ENCODE data around the gene SUFU.

SUFU gene

GRCh38 chr10:102552533-102552932, 48.8 kb downstream of the SUFU start:
- no peak for DNase-seq (ENCODE audit: low read depth)

GRCh38 chr10:102553771-102554170, 50.0 kb downstream of the SUFU start:
- no peak for DNase-seq (ENCODE audit: low read depth)

- DNase-seq (ENCODE audit: low read depth): no peak
Measured at GRCh38 chr10:102554531-102554930, 50.8 kb downstream of the SUFU start.

DNA sequence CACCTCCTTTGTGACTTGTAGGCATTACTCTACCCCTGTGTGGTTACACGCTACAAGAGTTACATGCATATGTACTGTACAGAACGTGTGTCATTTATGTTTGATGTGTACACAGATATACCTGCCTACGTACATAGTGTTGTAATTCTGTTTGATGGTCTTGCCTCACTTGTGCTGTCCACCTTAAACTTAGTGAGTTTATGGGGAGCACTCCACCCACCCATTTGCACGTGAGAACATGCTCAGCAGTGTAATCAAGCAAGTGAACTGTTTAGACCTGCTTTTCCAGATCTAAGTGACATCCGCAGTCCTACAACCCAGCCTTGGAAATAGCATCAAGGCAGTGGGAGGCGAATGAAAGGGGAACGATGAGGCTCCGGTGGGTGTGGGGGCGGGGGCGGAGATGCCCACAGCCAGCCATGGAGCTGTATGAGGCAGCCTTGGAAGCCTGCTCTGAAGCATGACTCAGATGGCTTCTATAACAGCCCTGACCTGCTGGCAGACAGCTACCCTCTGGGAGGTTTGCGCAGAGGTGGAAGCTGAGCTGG, 52.1 kb downstream of the SUFU start:
- DNase-seq (ENCODE audit: low read depth): no peak

- DNase-seq (ENCODE audit: low read depth): no peak
Measured at GRCh38 chr10:102557569-102557968, 53.8 kb downstream of the SUFU start.

DNA sequence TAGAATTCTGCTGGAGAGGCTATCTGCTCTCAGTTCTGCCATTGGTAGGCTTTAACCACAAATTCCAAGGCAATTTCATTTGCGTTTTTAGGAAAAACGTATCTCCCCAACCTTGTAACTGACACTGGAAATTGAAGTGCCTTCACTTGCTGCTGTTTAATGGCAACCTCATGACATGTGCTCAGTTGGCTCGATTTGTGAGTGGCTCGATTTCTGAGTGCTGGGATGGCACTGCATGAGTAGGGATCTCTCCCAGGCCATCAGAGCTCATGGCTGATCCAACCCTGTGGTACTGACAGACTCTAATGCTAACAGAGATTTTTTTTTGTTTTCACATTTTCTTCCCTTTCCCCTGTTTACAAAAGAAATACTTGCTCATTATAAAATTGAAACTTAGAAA, 56.0 kb downstream of the SUFU start:
- DNase-seq (ENCODE audit: low read depth): no peak

DNA sequence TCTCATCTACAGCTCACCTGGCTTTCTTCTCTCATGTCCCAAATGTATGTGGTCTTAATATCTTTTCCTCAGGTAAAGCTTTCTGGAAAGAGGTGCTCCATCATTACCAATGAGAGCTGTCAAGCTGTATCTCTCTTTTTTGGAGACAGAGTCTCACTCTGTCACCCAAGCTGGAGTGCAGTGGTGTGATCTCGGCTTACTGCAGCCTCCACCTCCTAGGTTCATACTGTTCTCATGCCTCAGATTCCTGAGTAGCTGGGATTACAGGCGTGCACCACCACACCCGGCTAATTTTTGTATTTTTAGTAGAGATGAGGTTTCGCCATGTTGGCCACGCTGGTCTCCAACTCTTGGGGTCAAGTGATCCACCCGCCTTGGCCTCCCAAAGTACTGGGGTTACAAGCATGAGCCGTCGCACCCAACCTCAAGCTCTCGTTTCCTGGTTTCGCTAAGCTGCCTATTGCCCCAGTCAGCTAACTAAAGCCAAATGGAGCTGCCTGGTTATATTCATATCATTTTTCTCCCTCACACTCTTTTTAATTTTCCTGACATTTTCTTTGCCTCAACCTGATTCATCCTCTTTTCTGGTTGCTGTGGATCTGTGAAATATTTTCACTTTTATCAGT, 60.5 kb downstream of the SUFU start:
- DNase-seq (ENCODE audit: low read depth): no peak

DNA sequence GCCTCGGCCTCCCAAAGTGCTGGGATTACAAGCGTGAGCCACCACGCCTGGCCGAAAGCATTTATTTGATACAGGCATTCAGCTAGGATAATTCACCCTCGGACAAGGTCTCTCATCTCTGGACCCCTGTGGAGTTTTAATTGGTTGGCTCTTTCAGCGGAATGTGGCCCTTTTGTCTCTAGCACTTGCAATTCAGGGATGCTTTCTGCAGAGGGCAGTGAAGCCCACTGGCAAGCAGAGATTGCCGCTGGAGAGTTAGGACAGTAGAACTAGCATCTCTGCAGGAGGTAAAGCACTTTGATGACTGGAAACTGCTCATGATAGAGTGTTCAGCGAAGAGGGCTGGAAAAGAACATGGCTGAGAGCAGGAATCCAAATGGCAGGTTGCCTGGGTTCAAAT, 62.0 kb downstream of the SUFU start:
- no peak for DNase-seq (ENCODE audit: low read depth)

- DNase-seq (ENCODE audit: low read depth): no peak
Measured at GRCh38 chr10:102578782-102579181, 75.0 kb downstream of the SUFU start.

- DNase-seq (ENCODE audit: low read depth): no peak
Measured at GRCh38 chr10:102579328-102579727, 75.6 kb downstream of the SUFU start.

DNA sequence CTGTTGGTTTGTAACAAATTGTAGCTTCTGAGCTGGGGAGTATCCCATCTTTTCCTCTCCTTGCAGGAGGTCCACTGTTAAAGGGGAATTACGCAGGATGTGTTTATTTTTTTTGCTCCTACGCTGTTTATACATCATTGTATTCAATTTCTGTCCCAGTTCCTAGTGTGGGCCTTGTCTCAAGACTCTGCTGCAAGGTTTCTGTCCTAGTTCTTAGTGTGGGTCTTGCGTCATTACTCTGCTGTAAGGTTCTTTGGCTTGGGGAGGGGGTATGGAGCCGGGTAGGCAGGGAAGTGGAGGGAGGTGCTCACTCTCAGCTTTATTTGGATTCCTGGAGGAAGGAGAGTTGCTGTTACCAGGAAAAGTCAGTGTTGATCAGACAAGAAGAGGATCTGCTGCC, 76.5 kb downstream of the SUFU start:
- no peak for DNase-seq (ENCODE audit: low read depth)

GRCh38 chr10:102581401-102581800, 77.6 kb downstream of the SUFU start:
- DNase-seq (ENCODE audit: low read depth): no peak

DNA sequence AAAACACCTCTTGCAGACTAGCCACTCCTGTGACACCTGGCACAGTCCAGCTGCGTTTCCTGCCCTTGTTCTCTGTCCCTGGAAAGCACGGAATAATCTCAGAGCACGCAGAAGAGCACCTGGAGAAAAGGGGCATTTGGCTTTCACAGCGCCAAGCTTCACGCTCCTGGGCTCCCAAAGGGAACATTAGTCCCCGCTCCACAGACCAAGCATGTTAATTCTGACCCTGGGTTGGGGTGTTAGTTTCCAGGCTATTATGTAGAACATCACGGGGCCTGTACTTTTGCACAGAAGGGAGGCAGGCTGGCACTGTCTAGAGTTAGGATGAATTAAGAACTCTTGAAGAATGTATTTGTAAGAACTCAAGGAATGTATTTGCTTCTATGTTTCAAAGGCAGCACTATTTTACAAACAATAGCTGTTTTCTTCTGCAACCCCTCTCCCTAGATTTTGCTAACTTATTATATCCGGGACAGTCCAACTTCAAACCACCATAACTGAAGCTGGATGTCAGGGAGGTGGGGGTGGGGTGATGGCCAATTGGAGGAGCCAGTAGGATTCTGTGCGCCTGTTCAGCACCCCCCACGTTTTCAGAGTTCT, 78.3 kb downstream of the SUFU start:
- no peak for DNase-seq (ENCODE audit: low read depth)

- DNase-seq (ENCODE audit: low read depth): peak; percentile 42
Measured at GRCh38 chr10:102583435-102584417, 80.0 kb downstream of the SUFU start.

- DNase-seq (ENCODE audit: low read depth): no peak
Measured at GRCh38 chr10:102585026-102585425, 81.3 kb downstream of the SUFU start.

DNA sequence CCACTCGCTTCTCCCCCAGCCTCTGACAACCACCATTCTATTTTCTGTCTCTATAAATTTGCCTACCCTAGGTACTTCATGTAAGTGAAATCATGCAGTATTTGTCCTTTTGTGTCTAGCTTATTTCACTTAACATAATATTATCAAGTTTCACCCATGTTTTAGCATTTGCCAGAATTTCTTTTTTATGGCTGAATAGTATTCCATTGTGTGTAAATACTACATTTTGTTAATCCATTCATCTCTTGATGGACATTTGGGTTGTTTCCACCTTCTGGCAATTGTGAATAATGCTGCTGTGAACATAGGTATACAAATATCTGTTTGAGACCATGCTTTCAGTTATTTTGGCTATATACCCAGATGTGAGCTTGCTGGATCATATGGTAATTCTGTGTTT, 83.1 kb downstream of the SUFU start:
- DNase-seq (ENCODE audit: low read depth): no peak

GRCh38 chr10:102588875-102589274, 85.1 kb downstream of the SUFU start:
- DNase-seq (ENCODE audit: low read depth): no peak

GRCh38 chr10:102593074-102593803, 89.5 kb downstream of the SUFU start:
- no peak for DNase-seq (ENCODE audit: low read depth)

GRCh38 chr10:102593804-102594079, 90.0 kb downstream of the SUFU start:
- DNase-seq (ENCODE audit: low read depth): no peak

- no peak for DNase-seq (ENCODE audit: low read depth)
Measured at GRCh38 chr10:102595293-102595692, 91.5 kb downstream of the SUFU start.

GRCh38 chr10:102595897-102596296, 92.1 kb downstream of the SUFU start:
- DNase-seq (ENCODE audit: low read depth): no peak

GRCh38 chr10:102596506-102596971, 92.8 kb downstream of the SUFU start:
- DNase-seq (ENCODE audit: low read depth): no peak

All from T-helper 22 cell (primary cell).